Stimulated activated CD8-positive, alpha-beta memory T cell treated with anti-CD3 and anti-CD28 coated beads, Interleukin-12 subunit alpha, Interleukin-12 subunit beta, amount 100 ng/mL, for 24 hours (primary cell): ENCODE data around the gene PIEZO2.
"Not testable (repeated sequence)": the region's sequence is repeated elsewhere in the genome, so short reads cannot be mapped to it uniquely, and the experiment has no call there.

ENCODE experiments used
- DNase-seq: peaks from one replicate; pipeline ENCODE4 v3.0.0-alpha.2; 2020; ENCODE audit errors: extremely low read depth

PIEZO2 gene

GRCh38 chr18:10846035-10846434, 303.3 kb downstream of the PIEZO2 start:
- DNase-seq: not testable (repeated sequence)

- DNase-seq: no peak
Observed at GRCh38 chr18:10843565-10843964, 305.8 kb downstream of the PIEZO2 start.

GRCh38 chr18:10842861-10843260, 306.5 kb downstream of the PIEZO2 start:
- no peak for DNase-seq

- no peak for DNase-seq
Observed at GRCh38 chr18:10842371-10842770, 307.0 kb downstream of the PIEZO2 start.

- no peak for DNase-seq
Observed at GRCh38 chr18:10841203-10841602, 308.2 kb downstream of the PIEZO2 start.

GRCh38 chr18:10840743-10841142, 308.6 kb downstream of the PIEZO2 start:
- DNase-seq: no peak

- DNase-seq: no peak
Observed at GRCh38 chr18:10839421-10839820, 309.9 kb downstream of the PIEZO2 start.

GRCh38 chr18:10838553-10838952, 310.8 kb downstream of the PIEZO2 start:
- DNase-seq: no peak

GRCh38 chr18:10834128-10834815, 315.1 kb downstream of the PIEZO2 start:
- no peak for DNase-seq

GRCh38 chr18:10833656-10834055, 315.7 kb downstream of the PIEZO2 start:
- DNase-seq: no peak

GRCh38 chr18:10826400-10826799, 323.0 kb downstream of the PIEZO2 start:
- DNase-seq: no peak

- DNase-seq: no peak
Observed at GRCh38 chr18:10822456-10822855, 326.9 kb downstream of the PIEZO2 start.

GRCh38 chr18:10820681-10821080, 328.7 kb downstream of the PIEZO2 start:
- no peak for DNase-seq

GRCh38 chr18:10814336-10814735, 335.0 kb downstream of the PIEZO2 start:
- DNase-seq: no peak

- no peak for DNase-seq
Observed at GRCh38 chr18:10805587-10806118, 343.7 kb downstream of the PIEZO2 start.

- no peak for DNase-seq
Observed at GRCh38 chr18:10804126-10804525, 345.2 kb downstream of the PIEZO2 start.

GRCh38 chr18:10798727-10799550, 350.4 kb downstream of the PIEZO2 start:
- DNase-seq: no peak

- DNase-seq: no peak
Observed at GRCh38 chr18:10797896-10798295, 351.5 kb downstream of the PIEZO2 start.

GRCh38 chr18:10794771-10795170, 354.6 kb downstream of the PIEZO2 start:
- DNase-seq: no peak

GRCh38 chr18:10793730-10794370, 355.5 kb downstream of the PIEZO2 start:
- DNase-seq: no peak

- DNase-seq: no peak
Observed at GRCh38 chr18:10792181-10792580, 357.2 kb downstream of the PIEZO2 start.

GRCh38 chr18:10791169-10791831, 358.1 kb downstream of the PIEZO2 start:
- DNase-seq: no peak
